Esophagus squamous epithelium (tissue), 4 donors: Measurements from ENCODE around the gene PLA2G4F.

Experiments used
- POLR2A ChIP-seq, 4 donors: fragments of 450-650 bp; IDR thresholded peaks; one replicate each; pipeline ENCODE4 v1.6.1; 2017; ENCODE audit warnings: antibody characterized with exemption in 4 of 4, mild to moderate bottlenecking in 4 of 4, moderate library complexity in 3 of 4
- TF ChIP-seq, protein P1 (sequence below), 6 experiments: fragments of 450-650 bp in 4 of 6; fragments of 200-600 bp in 2 of 6; sonication (generic) in 2 of 6; IDR thresholded peaks; one replicate each; pipeline ENCODE4 v1.5.1; 2016 to 2019; ENCODE audit warnings: antibody characterized with exemption in 6 of 6, mild to moderate bottlenecking in 4 of 6, moderate library complexity in 4 of 6

DNA sequence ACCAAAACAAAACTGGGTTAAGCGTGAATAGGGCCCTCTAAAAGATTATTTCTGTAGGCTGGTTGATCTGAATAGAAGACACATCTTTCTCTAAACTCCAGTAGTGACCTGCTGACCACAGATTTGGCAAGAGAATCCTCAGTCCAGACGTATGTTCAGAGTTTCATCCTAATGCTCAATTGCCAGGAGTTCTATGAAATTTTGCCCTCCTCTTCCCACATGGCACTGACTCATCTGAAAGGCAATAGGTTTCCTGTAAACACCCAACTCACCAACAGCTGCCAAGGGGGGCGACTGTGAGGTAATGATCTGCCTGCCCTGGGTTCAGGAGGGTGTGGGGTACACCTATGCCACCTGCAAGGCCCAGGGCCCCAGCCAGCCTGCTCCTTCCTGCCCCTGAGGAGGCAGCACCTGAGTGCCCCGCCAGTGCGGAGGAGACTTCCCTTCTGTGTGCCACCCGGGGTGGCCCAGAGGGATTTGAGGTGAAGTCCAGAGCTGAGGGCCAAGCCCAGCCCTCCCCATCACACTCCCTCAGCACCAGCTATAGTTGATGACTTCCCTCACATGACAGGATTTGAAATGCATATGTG lies 53.7 kb downstream of the PLA2G4F start:
- TF ChIP-seq, protein P1, sequence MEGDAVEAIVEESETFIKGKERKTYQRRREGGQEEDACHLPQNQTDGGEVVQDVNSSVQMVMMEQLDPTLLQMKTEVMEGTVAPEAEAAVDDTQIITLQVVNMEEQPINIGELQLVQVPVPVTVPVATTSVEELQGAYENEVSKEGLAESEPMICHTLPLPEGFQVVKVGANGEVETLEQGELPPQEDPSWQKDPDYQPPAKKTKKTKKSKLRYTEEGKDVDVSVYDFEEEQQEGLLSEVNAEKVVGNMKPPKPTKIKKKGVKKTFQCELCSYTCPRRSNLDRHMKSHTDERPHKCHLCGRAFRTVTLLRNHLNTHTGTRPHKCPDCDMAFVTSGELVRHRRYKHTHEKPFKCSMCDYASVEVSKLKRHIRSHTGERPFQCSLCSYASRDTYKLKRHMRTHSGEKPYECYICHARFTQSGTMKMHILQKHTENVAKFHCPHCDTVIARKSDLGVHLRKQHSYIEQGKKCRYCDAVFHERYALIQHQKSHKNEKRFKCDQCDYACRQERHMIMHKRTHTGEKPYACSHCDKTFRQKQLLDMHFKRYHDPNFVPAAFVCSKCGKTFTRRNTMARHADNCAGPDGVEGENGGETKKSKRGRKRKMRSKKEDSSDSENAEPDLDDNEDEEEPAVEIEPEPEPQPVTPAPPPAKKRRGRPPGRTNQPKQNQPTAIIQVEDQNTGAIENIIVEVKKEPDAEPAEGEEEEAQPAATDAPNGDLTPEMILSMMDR (IDR thresholded peaks at IDR 0.05), result no peak
- no peak for TF ChIP-seq POLR2A (IDR thresholded peaks at IDR 0.05)
